Colonic mucosa (tissue), 4 donors: ENCODE data around the gene MYO3A. TPM values are rescaled to one million over a fixed set of nuclear protein-coding genes. Genes with fewer than 3 reads are reported as not detected.

Source experiments
- DNase-seq: peaks from one replicate; pipeline ENCODE4 v3.0.0-alpha.2; 2020
- H3K27ac ChIP-seq: fragments of 200-600 bp; one replicate; pipeline ENCODE4 v1.8.0; 2021
- H3K27me3 ChIP-seq: fragments of 200-600 bp; one replicate; pipeline ENCODE4 v1.8.0; 2021
- H3K36me3 ChIP-seq: fragments of 200-600 bp; one replicate; pipeline ENCODE4 v1.8.0; 2021
- H3K4me1 ChIP-seq: fragments of 200-600 bp; one replicate; pipeline ENCODE4 v1.8.0; 2021; ENCODE audit warnings: mild to moderate bottlenecking
- H3K4me3 ChIP-seq: fragments of 200-600 bp; one replicate; pipeline ENCODE4 v1.8.0; 2021
- H3K9ac ChIP-seq, 2 donors: one replicate each; pipeline ENCODE4 v1.7.0; 2013; ENCODE audit warnings: control low read depth in 2 of 2, low read depth in 2 of 2, low read length in 2 of 2
- H3K9me3 ChIP-seq: fragments of 200-600 bp; one replicate; pipeline ENCODE4 v1.8.0; 2021
- intact Hi-C: fragments of 100-400 bp; cut with DNase I; formaldehyde crosslinking; loops from one replicate; pipeline ENCODE4 v1.14.1; 2022
- total RNA-seq, 2 donors: library from RNA; stranded (reverse); fragmentation: NEBNext Ultra II Directional in 1 of 2; extraction: Animal tissue kit (Norgen Biotek cat#: 25700) in 1 of 2; gene quantifications; one replicate each; pipeline ENCODE4 v1.2.1, GENCODE V29; 2021
- TF ChIP-seq, protein P1 (sequence below): fragments of 200-600 bp; IDR thresholded peaks from one replicate; pipeline ENCODE4 v1.8.0; 2022; ENCODE audit warnings: antibody characterized with exemption, mild to moderate bottlenecking
- donor health status: healthy.
- donor health status: DM: no; HTN: no; CAD: no.
- donor health status: DM: no; HTN: no; CAD: no.

MYO3A gene
- total RNA-seq, 2 donors from 2014 or later = 0.37 to 1.4 TPM

DNA sequence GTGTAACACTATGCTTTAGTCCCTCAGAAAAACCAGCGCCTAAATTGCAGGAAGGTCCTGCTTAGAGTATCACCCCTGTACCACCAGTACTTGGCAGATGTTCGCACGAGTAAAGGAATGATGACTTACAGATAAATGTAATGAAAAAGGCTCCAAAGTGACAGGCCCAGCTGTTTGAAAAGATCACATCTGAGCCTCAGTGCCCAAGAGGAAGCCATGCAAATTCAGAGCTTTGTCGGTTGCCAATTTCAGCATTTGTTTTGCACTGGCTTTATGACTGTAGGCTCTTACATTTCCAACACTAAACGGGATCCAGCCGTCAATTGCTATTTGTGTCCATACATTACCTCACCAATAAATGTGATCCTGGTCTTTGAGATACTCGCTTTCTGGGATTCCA lies 222.0 kb downstream of the MYO3A start:
- no peaks in the 10 kb centered on the region for H3K27me3 ChIP-seq
- H3K9me3 ChIP-seq = no peaks in the 10 kb centered on the region
- TF ChIP-seq, protein P1, sequence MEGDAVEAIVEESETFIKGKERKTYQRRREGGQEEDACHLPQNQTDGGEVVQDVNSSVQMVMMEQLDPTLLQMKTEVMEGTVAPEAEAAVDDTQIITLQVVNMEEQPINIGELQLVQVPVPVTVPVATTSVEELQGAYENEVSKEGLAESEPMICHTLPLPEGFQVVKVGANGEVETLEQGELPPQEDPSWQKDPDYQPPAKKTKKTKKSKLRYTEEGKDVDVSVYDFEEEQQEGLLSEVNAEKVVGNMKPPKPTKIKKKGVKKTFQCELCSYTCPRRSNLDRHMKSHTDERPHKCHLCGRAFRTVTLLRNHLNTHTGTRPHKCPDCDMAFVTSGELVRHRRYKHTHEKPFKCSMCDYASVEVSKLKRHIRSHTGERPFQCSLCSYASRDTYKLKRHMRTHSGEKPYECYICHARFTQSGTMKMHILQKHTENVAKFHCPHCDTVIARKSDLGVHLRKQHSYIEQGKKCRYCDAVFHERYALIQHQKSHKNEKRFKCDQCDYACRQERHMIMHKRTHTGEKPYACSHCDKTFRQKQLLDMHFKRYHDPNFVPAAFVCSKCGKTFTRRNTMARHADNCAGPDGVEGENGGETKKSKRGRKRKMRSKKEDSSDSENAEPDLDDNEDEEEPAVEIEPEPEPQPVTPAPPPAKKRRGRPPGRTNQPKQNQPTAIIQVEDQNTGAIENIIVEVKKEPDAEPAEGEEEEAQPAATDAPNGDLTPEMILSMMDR = no peak
- no peak overlapping the region for H3K9ac ChIP-seq
- intact Hi-C loops = no loop called here
- H3K27ac ChIP-seq = no peak overlapping the region
- DNase-seq = no peak
- no peaks in the 10 kb centered on the region for H3K4me1 ChIP-seq
- no peak overlapping the region for H3K4me3 ChIP-seq
- no peaks in the 10 kb centered on the region for H3K36me3 ChIP-seq

DNA sequence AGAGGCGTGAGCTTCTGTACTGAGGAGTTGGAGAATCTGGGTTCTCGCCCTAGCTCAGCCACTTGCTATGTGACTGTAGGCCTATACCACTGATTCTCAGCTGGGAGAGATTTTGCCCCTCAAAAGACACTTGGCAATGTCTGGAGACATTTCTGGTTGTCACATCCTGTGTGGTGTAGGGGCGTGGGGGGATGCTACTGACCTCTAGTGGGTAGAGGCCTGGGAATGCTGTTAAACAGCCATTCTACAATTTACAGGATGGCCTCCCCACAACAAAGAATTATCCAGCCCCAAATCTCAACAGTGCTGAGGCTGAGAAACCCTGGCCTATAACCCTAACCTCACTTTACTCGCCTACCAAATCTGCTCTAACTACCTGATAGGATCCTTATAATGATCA lies 223.7 kb downstream of the MYO3A start:
- Histone ChIP-seq H3K27ac (no peak overlapping the region), H3K4me3 (no peak overlapping the region), H3K9ac (no peak overlapping the region), H3K36me3 (no peaks in the 10 kb centered on the region), H3K27me3 (no peaks in the 10 kb centered on the region), H3K9me3 (no peaks in the 10 kb centered on the region), H3K4me1 (no peaks in the 10 kb centered on the region)
- TF ChIP-seq, protein P1 = no peak
- intact Hi-C loops = no loop called here
- no peak for DNase-seq

DNA sequence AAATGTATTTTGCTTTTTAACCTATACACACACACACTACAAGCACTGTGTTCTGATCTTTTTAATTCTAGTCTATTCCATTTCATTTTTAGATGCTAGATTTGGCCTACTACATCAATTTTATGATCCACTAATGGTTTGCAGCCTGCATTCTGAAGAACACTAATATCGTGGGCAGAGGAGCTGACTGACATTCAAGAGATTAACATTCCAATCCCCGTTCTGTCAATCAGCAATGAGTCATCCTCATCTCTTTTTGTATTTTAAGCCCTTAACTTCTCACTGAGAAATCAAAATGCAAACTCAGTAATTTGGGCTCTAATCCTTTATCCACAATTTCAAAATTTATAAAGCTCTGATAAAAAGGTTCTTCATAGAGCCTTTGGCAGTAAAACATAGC lies 235.4 kb downstream of the MYO3A start:
- Histone ChIP-seq H3K27ac (no peak overlapping the region), H3K9me3 (no peaks in the 10 kb centered on the region), H3K36me3 (no peaks in the 10 kb centered on the region), H3K9ac (no peak overlapping the region), H3K4me1 (no peaks in the 10 kb centered on the region), H3K4me3 (no peak overlapping the region), H3K27me3 (no peaks in the 10 kb centered on the region)
- intact Hi-C loops = no loop called here
- TF ChIP-seq, protein P1 = no peak
- DNase-seq = no peak

DNA sequence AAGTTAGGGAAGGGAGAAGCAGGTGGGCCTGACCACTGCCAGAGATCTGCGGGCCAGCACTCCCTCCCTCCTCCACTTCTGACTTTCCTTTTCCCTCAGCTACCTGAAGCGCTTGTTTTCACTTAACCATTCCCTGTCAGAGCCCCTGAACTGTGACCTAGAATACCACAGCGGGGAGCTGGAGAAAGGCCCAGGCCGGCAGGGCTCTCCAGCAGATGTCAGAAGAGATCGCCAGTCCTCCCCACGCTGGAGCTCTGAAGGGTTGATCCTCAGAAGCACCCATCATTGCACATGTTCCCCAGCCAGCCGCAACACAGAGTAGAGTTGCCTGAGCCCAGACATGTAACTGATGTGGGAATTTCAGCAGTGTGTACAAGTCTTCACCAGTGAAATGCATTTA lies 238.1 kb downstream of the MYO3A start:
- no peak for DNase-seq
- Histone ChIP-seq H3K27ac (no peak overlapping the region), H3K4me1 (no peaks in the 10 kb centered on the region), H3K4me3 (no peak overlapping the region), H3K9ac (no peak overlapping the region), H3K36me3 (no peaks in the 10 kb centered on the region), H3K9me3 (no peaks in the 10 kb centered on the region), H3K27me3 (no peaks in the 10 kb centered on the region)
- intact Hi-C loops = no loop called here
- TF ChIP-seq, protein P1 = no peak

DNA sequence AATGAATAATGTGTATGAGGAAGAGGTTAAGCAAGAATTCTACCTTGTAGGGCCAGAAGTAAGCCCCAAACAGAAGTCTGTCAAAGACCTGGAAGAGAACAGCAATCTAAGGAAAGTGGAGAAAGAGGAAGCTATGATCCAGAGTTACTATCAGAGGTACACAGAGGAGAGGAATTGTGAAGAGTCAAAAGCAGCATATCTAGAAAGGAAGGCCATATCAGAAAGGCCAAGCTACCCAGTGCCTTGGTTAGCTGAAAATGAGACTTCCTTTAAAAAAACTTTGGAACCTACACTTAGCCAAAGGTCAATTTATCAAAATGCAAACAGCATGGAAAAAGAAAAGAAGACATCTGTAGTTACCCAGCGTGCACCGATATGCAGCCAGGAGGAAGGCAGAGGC lies 239.8 kb downstream of the MYO3A start:
- Histone ChIP-seq H3K9me3 (no peaks in the 10 kb centered on the region), H3K4me1 (no peaks in the 10 kb centered on the region), H3K36me3 (no peaks in the 10 kb centered on the region), H3K27ac (no peak overlapping the region), H3K27me3 (no peaks in the 10 kb centered on the region), H3K4me3 (no peak overlapping the region), H3K9ac (no peak overlapping the region)
- intact Hi-C loops = no loop called here
- DNase-seq = no peak
- TF ChIP-seq, protein P1 = no peak

DNA sequence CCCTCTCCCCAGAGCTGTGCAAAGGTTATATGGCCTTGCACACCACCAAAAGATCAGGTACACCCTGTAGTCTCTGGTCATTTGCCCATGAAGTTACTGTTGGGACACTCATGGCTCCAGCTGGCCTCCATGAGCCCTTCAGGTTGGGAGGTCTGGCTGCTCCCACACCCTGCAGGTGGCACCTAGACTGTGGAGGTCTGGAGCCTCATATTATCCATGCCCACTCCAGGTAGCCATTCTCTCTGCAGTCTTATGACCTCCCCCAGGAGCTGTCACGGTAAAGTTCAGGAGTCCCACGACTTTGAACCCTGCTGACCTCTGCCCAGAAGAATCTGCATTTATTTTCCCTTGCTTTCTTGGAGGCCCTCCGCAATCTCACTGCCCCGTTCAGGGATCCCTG lies 243.3 kb downstream of the MYO3A start:
- Histone ChIP-seq H3K27ac (no peak overlapping the region), H3K36me3 (no peaks in the 10 kb centered on the region), H3K27me3 (no peaks in the 10 kb centered on the region), H3K4me3 (no peak overlapping the region), H3K4me1 (no peaks in the 10 kb centered on the region), H3K9me3 (no peaks in the 10 kb centered on the region), H3K9ac (no peak overlapping the region)
- DNase-seq = no peak
- TF ChIP-seq, protein P1 = no peak
- intact Hi-C loops = no loop called here
